Tibial nerve (tissue), 4 donors: Measurements from ENCODE around the gene TUT4.

ENCODE experiments used
- CTCF ChIP-seq, 5 experiments: fragments of 200-600 bp in 3 of 5; fragments of 450-650 bp in 2 of 5; sonication (generic) in 3 of 5; IDR thresholded peaks; one replicate each; pipeline ENCODE4 v1.5.1; 2016 to 2019; ENCODE audit warnings: antibody characterized with exemption in 5 of 5, mild to moderate bottlenecking in 3 of 5, moderate library complexity in 2 of 5
- EP300 ChIP-seq, 2 donors: sonication (generic); formaldehyde crosslinking; IDR thresholded peaks; one replicate each; pipeline ENCODE4 v1.6.1; 2017; ENCODE audit warnings: antibody characterized with exemption in 2 of 2, mild to moderate bottlenecking in 1 of 2

- TF ChIP-seq CTCF (IDR thresholded peaks at IDR 0.05) (no peak), EP300 (IDR thresholded peaks at IDR 0.05) (no peak)
Measured at GRCh38 chr1:52601991-52602855, 49.3 kb upstream of the TUT4 start, which contains the start of gene GPX7.
